HG03378 (cell line): ENCODE data around the gene FBXL20.

ENCODE experiments used
- ATAC-seq: cut with Tn5 transposase; IDR thresholded peaks from one replicate; pipeline ENCODE4 v1.9.1; 2021; ENCODE audit warnings: mild to moderate bottlenecking, moderate library complexity; ENCODE audit not compliant: unreplicated experiment

FBXL20 gene

DNA sequence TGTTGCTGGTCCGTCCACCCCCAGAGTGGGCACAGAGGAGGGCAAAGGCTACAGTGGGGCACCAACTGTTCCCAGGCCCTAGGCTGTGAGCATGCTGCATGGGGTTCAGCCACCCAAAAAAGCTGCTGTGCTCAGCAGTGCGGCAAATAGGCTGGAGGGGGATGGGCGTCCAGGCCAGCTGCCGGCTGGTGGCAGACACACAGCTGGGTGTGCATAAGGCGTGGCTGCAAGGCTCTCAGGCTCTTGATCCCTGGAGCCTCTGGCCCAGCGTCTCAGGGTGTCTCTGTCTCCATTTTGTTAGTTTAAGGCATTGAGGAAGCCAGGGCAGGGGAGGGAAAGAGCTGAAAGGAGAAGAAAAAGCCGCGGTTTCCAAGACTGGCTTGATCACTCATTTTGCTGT is 192.5 kb downstream of the FBXL20 start:
- no peak for ATAC-seq

DNA sequence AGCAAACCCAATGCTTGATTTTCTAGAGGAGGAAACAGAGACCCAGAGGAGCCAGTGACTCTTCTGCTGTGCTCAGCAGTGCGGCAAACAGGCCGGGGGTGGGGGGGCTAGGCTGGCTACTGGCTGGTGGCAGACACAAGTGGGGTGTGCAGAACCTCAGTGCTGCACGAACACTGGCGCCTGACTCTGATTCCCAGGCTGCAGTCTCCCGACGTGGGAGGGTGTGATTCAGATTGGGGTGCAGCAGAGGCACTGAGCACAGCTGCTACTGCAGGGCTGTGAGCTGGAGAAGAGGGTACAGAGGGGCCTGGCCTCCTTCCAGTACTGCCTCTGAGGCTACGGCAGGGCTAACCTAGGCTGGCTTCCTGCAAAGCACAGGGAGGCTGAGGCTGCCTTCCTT is 193.3 kb downstream of the FBXL20 start:
- ATAC-seq = no peak

GRCh38 chr17:39205112-39205526 is 196.3 kb downstream of the FBXL20 start:
- no peak for ATAC-seq

- no peak for ATAC-seq
Observed at GRCh38 chr17:39204245-39204644, 197.2 kb downstream of the FBXL20 start.
